Choroid plexus epithelial cell (primary cell): ENCODE measurements around the gene IGDCC3.
A peak's percentile ranks its signal among the peaks of the same experiment; 100 is the strongest.

ENCODE experiments used
- DNase-seq: peaks from one replicate; pipeline ENCODE4 v3.0.0-alpha.2; 2010; ENCODE audit warnings: low read depth
- H3K4me3 ChIP-seq: 2 replicates; pipeline ENCODE4 v1.5.1; 2011; ENCODE audit warnings: low read depth, mild to moderate bottlenecking, control low read depth, low read length, moderate library complexity
- CTCF ChIP-seq: conservative IDR thresholded peaks from 2 replicates; pipeline ENCODE4 v1.5.1; 2011; ENCODE audit warnings: low read depth, mild to moderate bottlenecking, control low read depth, inconsistent platforms, low read length, moderate library complexity

IGDCC3 gene

GRCh38 chr15:65370885-65371284, 6.9 kb downstream of the IGDCC3 start:
- H3K4me3 ChIP-seq, result no peak overlapping the region
- no peak for TF ChIP-seq CTCF
- no peak for DNase-seq

GRCh38 chr15:65369651-65370050, 8.2 kb downstream of the IGDCC3 start:
- H3K4me3 ChIP-seq, result no peak overlapping the region
- no peak for TF ChIP-seq CTCF
- DNase-seq, result no peak

GRCh38 chr15:65369212-65369547, 8.6 kb downstream of the IGDCC3 start:
- TF ChIP-seq CTCF, result no peak
- H3K4me3 ChIP-seq, result no peak overlapping the region
- no peak for DNase-seq

GRCh38 chr15:65368302-65369211, 9.2 kb downstream of the IGDCC3 start:
- no peak for TF ChIP-seq CTCF
- no peak overlapping the region for H3K4me3 ChIP-seq
- DNase-seq, result no peak

- DNase-seq, result no peak
- TF ChIP-seq CTCF, result no peak
Observed at GRCh38 chr15:65366122-65366892, 11.5 kb downstream of the IGDCC3 start.

GRCh38 chr15:65365229-65365628, 12.6 kb downstream of the IGDCC3 start:
- TF ChIP-seq CTCF, result no peak
- H3K4me3 ChIP-seq, result no peak overlapping the region
- peak; percentile 27 for DNase-seq

More at GRCh38 chr15:65366122-65366892, 11.5 kb downstream of the IGDCC3 start:
- no peak overlapping the region for H3K4me3 ChIP-seq
